SK-N-SH (cell line): ENCODE measurements around the gene TMED6.

Experiments
- CTCF ChIP-seq: fragments of 200-600 bp; sonication (generic); IDR thresholded peaks from 2 replicates; pipeline ENCODE4 v1.6.1; 2017; ENCODE audit warnings: antibody characterized with exemption, mild to moderate bottlenecking, moderate library complexity
- ELF1 ChIP-seq: IDR thresholded peaks from 2 replicates; pipeline ENCODE4 v1.4.0; 2012
- EZH2phosphoT487 ChIP-seq: fragments of 200-600 bp; sonication (generic); IDR thresholded peaks from 2 replicates; pipeline ENCODE4 v1.6.1; 2017; ENCODE audit warnings: low read depth, mixed run types, mild to moderate bottlenecking, antibody characterized with exemption, moderate library complexity, borderline replicate concordance
- JUND ChIP-seq: IDR thresholded peaks from 2 replicates; pipeline ENCODE4 v1.4.0; 2012
- MXI1 ChIP-seq: IDR thresholded peaks from 2 replicates; pipeline ENCODE4 v1.6.1; 2012; ENCODE audit warnings: mild to moderate bottlenecking, low read depth, low read length, improper control_type of control experiment
- NFIC ChIP-seq: IDR thresholded peaks from 2 replicates; pipeline ENCODE4 v1.4.0; 2012; ENCODE audit warnings: borderline replicate concordance
- POLR2AphosphoS5 ChIP-seq: IDR thresholded peaks from 2 replicates; pipeline ENCODE4 v1.6.1; 2012; ENCODE audit warnings: low read depth, low read length
- RCOR1 ChIP-seq: fragments of 150-350 bp; IDR thresholded peaks from 2 replicates; pipeline ENCODE4 v1.6.1; 2017; ENCODE audit warnings: antibody characterized with exemption, low read length
- TAF1 ChIP-seq: IDR thresholded peaks from 2 replicates; pipeline ENCODE4 v1.6.1; 2012; ENCODE audit warnings: low read depth, mild to moderate bottlenecking, low read length, moderate library complexity, borderline replicate concordance
- TCF12 ChIP-seq: IDR thresholded peaks from 2 replicates; pipeline ENCODE4 v1.4.0; 2012
- YY1 ChIP-seq: IDR thresholded peaks from 2 replicates; pipeline ENCODE4 v1.4.0; 2012; ENCODE audit warnings: low read depth, mild to moderate bottlenecking
- ZBTB33 ChIP-seq: IDR thresholded peaks from 2 replicates; pipeline ENCODE4 v1.4.0; 2012; ENCODE audit warnings: low read depth, borderline replicate concordance

- TF ChIP-seq NFIC = no peak
- no peak for TF ChIP-seq CTCF
- no peak for TF ChIP-seq EZH2phosphoT487
- TF ChIP-seq ELF1 = no peak
- TF ChIP-seq TCF12 = no peak
- no peak for TF ChIP-seq TAF1
- no peak for TF ChIP-seq POLR2AphosphoS5
- TF ChIP-seq YY1 = no peak
- no peak for TF ChIP-seq RCOR1
- no peak for TF ChIP-seq MXI1
- no peak for TF ChIP-seq JUND
- TF ChIP-seq ZBTB33 = no peak
Observed at GRCh38 chr16:69319381-69319780, 32.2 kb downstream of the TMED6 start.
